PFSK-1 (cell line): ENCODE data around the gene WASHC4.

ENCODE experiments used
- FOXP2 ChIP-seq: optimal IDR thresholded peaks from 2 replicates; pipeline ENCODE3; 2011; ENCODE audit warnings: borderline replicate concordance, control low read depth, inconsistent platforms; ENCODE audit not compliant: insufficient read depth; ENCODE audit errors: extremely low read length, extremely low read depth
- POLR2AphosphoS5 ChIP-seq: IDR thresholded peaks from 2 replicates; pipeline ENCODE4 v1.6.1; 2012; ENCODE audit warnings: low read depth, mild to moderate bottlenecking, control low read depth, low read length, moderate library complexity
- REST ChIP-seq, 2 experiments: IDR thresholded peaks; 2 replicates each; pipeline versions ENCODE4 v1.6.1 to v1.8.0; 2011 to 2012; ENCODE audit warnings: low read depth in 2 of 2, low read length in 2 of 2, control low read depth in 1 of 2, inconsistent platforms in 1 of 2, mild to moderate bottlenecking in 1 of 2, moderate library complexity in 1 of 2; ENCODE audit not compliant: insufficient read depth in 1 of 2
- SIN3A ChIP-seq: IDR thresholded peaks from 2 replicates; pipeline ENCODE4 v1.6.1; 2012; ENCODE audit warnings: mild to moderate bottlenecking, low read length, moderate library complexity, borderline replicate concordance; ENCODE audit not compliant: insufficient read depth
- TAF1 ChIP-seq: IDR thresholded peaks from 2 replicates; pipeline ENCODE4 v1.6.1; 2012; ENCODE audit warnings: low read length, control low read depth, borderline replicate concordance; ENCODE audit not compliant: insufficient read depth

DNA sequence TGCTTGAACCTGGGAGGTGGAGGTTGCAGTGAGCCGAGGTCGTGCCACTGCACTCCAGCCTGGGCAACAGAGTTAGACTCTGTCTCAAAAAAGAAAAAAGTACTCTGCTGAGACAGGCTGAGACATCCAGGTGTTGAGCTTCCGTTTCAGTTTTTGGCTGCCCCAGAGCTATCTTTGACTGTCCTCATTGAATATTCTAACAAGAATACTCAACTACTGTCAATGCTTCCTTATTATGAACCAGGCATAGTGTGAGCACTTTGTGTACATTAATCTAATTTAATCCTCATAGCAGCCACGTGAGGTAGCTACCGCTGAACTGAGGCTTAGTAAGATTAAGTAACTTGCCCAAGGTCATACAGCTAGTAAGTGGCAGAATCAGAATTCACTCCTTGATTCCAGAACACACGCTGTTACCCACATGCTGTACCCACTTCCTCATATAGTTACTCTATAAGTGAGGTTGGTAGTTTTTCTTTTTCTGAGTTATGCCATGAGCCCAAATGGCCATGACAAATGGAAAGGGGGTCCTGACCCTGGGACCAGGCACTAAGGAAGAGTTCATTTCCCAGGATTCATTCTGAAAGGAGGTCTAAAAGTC is 34.5 kb upstream of the WASHC4 start:
- TF ChIP-seq REST (IDR thresholded peaks at IDR 0.05; ENCODE audit: insufficient read depth in 1 of 2, low read depth in 2 of 2, low read length in 2 of 2) = no peak
- no peak for TF ChIP-seq POLR2AphosphoS5
- TF ChIP-seq SIN3A = no peak
- no peak for TF ChIP-seq TAF1
- TF ChIP-seq FOXP2 = no peak
